GM12878 (cell line): ENCODE measurements around the gene BIVM. TPM values are rescaled to one million over a fixed set of nuclear protein-coding genes. Genes with fewer than 3 reads are reported as not detected.

Experiments
- BACH1 ChIP-seq: fragments of 450-650 bp; IDR thresholded peaks from 2 replicates; pipeline ENCODE4 v1.6.1; 2017; ENCODE audit warnings: mild to moderate bottlenecking, borderline replicate concordance
- CBX3 ChIP-seq: fragments of 200-600 bp; sonication (generic); IDR thresholded peaks from 2 replicates; pipeline ENCODE4 v1.6.1; 2016; ENCODE audit warnings: low read depth, borderline replicate concordance
- CHD4 ChIP-seq: fragments of 200-600 bp; sonication (generic); IDR thresholded peaks from 2 replicates; pipeline ENCODE4 v1.6.1; 2016; ENCODE audit warnings: mild to moderate bottlenecking
- ESRRA ChIP-seq: IDR thresholded peaks from 2 replicates; pipeline ENCODE4 v1.6.1; 2012; ENCODE audit warnings: mild to moderate bottlenecking, low read length, improper control_type of control experiment
- IKZF2 ChIP-seq, 2 experiments: fragments of 450-650 bp; IDR thresholded peaks; 2 replicates each; pipeline ENCODE4 v1.6.1; 2017; ENCODE audit warnings: mild to moderate bottlenecking in 2 of 2, moderate library complexity in 2 of 2
- KLF5 ChIP-seq: fragments of 450-650 bp; IDR thresholded peaks from 2 replicates; pipeline ENCODE4 v1.6.1; 2014; ENCODE audit warnings: mild to moderate bottlenecking; ENCODE audit not compliant: partially characterized antibody
- MEF2A ChIP-seq: IDR thresholded peaks from 2 replicates; pipeline ENCODE4 v1.6.1; 2011; ENCODE audit warnings: low read depth, mild to moderate bottlenecking, low read length, moderate library complexity; ENCODE audit not compliant: insufficient read depth
- MTA3 ChIP-seq: IDR thresholded peaks from 2 replicates; pipeline ENCODE4 v1.6.1; 2012; ENCODE audit warnings: low read length, inconsistent platforms, borderline replicate concordance
- NBN ChIP-seq: fragments of 450-650 bp; IDR thresholded peaks from 2 replicates; pipeline ENCODE4 v1.6.1; 2016
- NR2F1 ChIP-seq: fragments of 450-650 bp; conservative IDR thresholded peaks from 2 replicates; pipeline ENCODE4 v1.6.1; 2017; ENCODE audit warnings: mild to moderate bottlenecking
- RBBP5 ChIP-seq: fragments of 200-600 bp; sonication (generic); conservative IDR thresholded peaks from 2 replicates; pipeline ENCODE4 v1.6.1; 2016
- SMARCA5 ChIP-seq: fragments of 450-650 bp; IDR thresholded peaks from 2 replicates; pipeline ENCODE4 v1.6.1; 2017; ENCODE audit warnings: mild to moderate bottlenecking
- SREBF1 ChIP-seq: IDR thresholded peaks from 2 replicates; pipeline ENCODE4 v1.6.1; 2012; ENCODE audit warnings: mild to moderate bottlenecking, low read length
- TCF7 ChIP-seq: IDR thresholded peaks from 2 replicates; pipeline ENCODE4 v1.6.1; 2014; ENCODE audit warnings: antibody characterized with exemption, borderline replicate concordance
- ZBED1 ChIP-seq: IDR thresholded peaks from 2 replicates; pipeline ENCODE4 v1.6.1; 2016; ENCODE audit warnings: borderline replicate concordance
- ZNF207 ChIP-seq: fragments of 450-650 bp; IDR thresholded peaks from 2 replicates; pipeline ENCODE4 v1.6.1; 2014; ENCODE audit warnings: antibody characterized with exemption, mild to moderate bottlenecking, borderline replicate concordance
- polyA plus RNA-seq, 11 experiments: library from polyadenylated mRNA; depleted of rRNA in 4 of 11; unstranded in 6 of 11; stranded (reverse) in 5 of 11; fragments of >200 nt; fragmentation: Nextera tagmentation in 4 of 11; fragmentation: Illumina TruSeq in 1 of 11; extraction: Ambion mirVana in 4 of 11; extraction: Trizol in 1 of 11; gene quantifications; 1 replicate in 1 of 11; 2 replicates in 10 of 11; pipeline versions ENCODE4 v1.2.1 to v1.2.3, GENCODE V29; 2011 to 2016; ENCODE audit warnings: inconsistent platforms in 2 of 11, missing spikeins in 2 of 11, low read depth in 1 of 11
- total RNA-seq, 4 experiments: library from RNA; depleted of rRNA in 3 of 4; stranded (reverse); fragments of >200 nt in 3 of 4; fragmentation: Illumina TruSeq in 1 of 4; extraction: Trizol in 1 of 4; gene quantifications; 2 replicates each; pipeline versions ENCODE4 v1.2.1 to v1.2.3, GENCODE V29; 2013 to 2021
- TF ChIP-seq, protein P1 (sequence below): fragments of 450-650 bp; IDR thresholded peaks from 2 replicates; pipeline ENCODE4 v1.6.1; 2016; ENCODE audit warnings: mild to moderate bottlenecking
- TF ChIP-seq, protein P2 (sequence below): IDR thresholded peaks from 2 replicates; pipeline ENCODE4 v1.6.1; 2011; ENCODE audit warnings: low read depth, low read length, improper control_type of control experiment, borderline replicate concordance
- TF ChIP-seq, protein P3 (sequence below): IDR thresholded peaks from 2 replicates; pipeline ENCODE4 v1.6.1; 2012; ENCODE audit warnings: low read depth, low read length, improper control_type of control experiment
- TF ChIP-seq, protein P4 (sequence below): fragments of 450-650 bp; IDR thresholded peaks from 2 replicates; pipeline ENCODE4 v1.6.1; 2016; ENCODE audit warnings: mild to moderate bottlenecking, moderate library complexity, borderline replicate concordance
- TF ChIP-seq, protein P5 (sequence below): IDR thresholded peaks from 2 replicates; pipeline ENCODE4 v1.6.1; 2011; ENCODE audit warnings: borderline replicate concordance, low read depth, mild to moderate bottlenecking, moderate library complexity, mixed read lengths, low read length; ENCODE audit not compliant: insufficient read depth; ENCODE audit errors: extremely low read length

Gene BIVM
- total and polyA plus RNA-seq, 10 of the 15 experiments (the other 5 are each of a cell fraction or from before 2014, with no cell fraction given) = 3.4 to 20.1 (median 14.1) TPM

DNA sequence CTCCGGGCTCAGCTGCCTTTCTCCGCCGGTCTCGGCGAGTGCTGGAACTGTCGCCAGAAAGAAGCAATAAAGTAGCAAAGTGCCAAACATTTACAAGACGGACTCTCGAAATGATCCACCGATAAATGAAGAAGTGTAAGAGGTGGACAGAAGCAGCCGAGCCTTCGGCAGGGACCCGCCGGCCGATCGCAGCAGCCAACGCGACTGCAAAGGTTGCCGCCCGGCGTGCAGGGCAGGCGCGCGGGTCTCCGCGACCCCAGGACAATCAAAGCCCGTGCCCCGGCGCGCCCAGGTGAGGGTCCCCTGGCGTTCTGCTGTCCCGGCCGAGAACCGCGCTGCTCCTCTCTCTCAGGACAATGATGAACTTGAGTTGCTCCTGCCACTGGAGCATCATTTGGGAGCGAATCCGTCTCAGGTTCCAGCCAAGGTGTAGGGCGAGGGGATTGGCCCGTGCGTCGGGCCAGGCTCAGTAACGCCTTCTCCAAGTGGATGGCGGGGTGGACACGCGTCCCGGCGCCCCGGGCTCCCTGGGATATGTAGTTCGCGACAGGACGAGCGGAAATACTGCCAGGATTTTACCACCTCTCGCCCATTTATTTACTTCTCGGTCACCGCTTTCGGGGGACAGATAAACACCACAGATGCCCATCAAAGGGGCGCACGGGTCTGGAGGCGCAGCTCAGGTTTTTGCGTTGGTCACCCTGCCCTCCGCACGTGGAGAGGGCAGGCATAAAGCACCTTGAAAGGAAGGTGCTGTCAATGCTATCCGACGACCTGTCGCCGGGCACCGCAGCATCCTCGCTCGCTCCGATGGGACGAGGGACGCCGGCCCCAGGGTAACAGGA lies at the start of gene BIVM, which contains the start of gene POGLUT2 (continued):
- no peak for TF ChIP-seq BACH1
- TF ChIP-seq, protein P1, sequence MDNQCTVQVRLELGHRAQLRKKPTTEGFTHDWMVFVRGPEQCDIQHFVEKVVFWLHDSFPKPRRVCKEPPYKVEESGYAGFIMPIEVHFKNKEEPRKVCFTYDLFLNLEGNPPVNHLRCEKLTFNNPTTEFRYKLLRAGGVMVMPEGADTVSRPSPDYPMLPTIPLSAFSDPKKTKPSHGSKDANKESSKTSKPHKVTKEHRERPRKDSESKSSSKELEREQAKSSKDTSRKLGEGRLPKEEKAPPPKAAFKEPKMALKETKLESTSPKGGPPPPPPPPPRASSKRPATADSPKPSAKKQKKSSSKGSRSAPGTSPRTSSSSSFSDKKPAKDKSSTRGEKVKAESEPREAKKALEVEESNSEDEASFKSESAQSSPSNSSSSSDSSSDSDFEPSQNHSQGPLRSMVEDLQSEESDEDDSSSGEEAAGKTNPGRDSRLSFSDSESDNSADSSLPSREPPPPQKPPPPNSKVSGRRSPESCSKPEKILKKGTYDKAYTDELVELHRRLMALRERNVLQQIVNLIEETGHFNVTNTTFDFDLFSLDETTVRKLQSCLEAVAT = no peak
- TF ChIP-seq, protein P2, sequence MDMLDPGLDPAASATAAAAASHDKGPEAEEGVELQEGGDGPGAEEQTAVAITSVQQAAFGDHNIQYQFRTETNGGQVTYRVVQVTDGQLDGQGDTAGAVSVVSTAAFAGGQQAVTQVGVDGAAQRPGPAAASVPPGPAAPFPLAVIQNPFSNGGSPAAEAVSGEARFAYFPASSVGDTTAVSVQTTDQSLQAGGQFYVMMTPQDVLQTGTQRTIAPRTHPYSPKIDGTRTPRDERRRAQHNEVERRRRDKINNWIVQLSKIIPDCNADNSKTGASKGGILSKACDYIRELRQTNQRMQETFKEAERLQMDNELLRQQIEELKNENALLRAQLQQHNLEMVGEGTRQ = peak; percentile 54
- no peak for TF ChIP-seq ZBED1
- no peak for TF ChIP-seq NR2F1
- no peak for TF ChIP-seq MEF2A
- no peak for TF ChIP-seq RBBP5
- TF ChIP-seq SREBF1 = peak; percentile 68; the same call in 1 of the 2 replicates
- TF ChIP-seq CBX3 = no peak
- TF ChIP-seq CHD4 = no peak
- TF ChIP-seq, protein P3, sequence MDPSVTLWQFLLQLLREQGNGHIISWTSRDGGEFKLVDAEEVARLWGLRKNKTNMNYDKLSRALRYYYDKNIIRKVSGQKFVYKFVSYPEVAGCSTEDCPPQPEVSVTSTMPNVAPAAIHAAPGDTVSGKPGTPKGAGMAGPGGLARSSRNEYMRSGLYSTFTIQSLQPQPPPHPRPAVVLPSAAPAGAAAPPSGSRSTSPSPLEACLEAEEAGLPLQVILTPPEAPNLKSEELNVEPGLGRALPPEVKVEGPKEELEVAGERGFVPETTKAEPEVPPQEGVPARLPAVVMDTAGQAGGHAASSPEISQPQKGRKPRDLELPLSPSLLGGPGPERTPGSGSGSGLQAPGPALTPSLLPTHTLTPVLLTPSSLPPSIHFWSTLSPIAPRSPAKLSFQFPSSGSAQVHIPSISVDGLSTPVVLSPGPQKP = 0 out of 2 replicates have a peak, but pooled peaks have one; percentile 33
- TF ChIP-seq, protein P4, sequence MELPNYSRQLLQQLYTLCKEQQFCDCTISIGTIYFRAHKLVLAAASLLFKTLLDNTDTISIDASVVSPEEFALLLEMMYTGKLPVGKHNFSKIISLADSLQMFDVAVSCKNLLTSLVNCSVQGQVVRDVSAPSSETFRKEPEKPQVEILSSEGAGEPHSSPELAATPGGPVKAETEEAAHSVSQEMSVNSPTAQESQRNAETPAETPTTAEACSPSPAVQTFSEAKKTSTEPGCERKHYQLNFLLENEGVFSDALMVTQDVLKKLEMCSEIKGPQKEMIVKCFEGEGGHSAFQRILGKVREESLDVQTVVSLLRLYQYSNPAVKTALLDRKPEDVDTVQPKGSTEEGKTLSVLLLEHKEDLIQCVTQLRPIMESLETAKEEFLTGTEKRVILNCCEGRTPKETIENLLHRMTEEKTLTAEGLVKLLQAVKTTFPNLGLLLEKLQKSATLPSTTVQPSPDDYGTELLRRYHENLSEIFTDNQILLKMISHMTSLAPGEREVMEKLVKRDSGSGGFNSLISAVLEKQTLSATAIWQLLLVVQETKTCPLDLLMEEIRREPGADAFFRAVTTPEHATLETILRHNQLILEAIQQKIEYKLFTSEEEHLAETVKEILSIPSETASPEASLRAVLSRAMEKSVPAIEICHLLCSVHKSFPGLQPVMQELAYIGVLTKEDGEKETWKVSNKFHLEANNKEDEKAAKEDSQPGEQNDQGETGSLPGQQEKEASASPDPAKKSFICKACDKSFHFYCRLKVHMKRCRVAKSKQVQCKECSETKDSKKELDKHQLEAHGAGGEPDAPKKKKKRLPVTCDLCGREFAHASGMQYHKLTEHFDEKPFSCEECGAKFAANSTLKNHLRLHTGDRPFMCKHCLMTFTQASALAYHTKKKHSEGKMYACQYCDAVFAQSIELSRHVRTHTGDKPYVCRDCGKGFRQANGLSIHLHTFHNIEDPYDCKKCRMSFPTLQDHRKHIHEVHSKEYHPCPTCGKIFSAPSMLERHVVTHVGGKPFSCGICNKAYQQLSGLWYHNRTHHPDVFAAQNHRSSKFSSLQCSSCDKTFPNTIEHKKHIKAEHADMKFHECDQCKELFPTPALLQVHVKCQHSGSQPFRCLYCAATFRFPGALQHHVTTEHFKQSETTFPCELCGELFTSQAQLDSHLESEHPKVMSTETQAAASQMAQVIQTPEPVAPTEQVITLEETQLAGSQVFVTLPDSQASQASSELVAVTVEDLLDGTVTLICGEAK = peak; percentile 47; the same call in 1 of the 2 replicates
- TF ChIP-seq, protein P5, sequence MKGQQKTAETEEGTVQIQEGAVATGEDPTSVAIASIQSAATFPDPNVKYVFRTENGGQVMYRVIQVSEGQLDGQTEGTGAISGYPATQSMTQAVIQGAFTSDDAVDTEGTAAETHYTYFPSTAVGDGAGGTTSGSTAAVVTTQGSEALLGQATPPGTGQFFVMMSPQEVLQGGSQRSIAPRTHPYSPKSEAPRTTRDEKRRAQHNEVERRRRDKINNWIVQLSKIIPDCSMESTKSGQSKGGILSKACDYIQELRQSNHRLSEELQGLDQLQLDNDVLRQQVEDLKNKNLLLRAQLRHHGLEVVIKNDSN = peak; percentile 73
- TF ChIP-seq KLF5 = peak; percentile 31
- peak in 1 of 2 experiments; percentile 33; a peak in 3 of 4 replicates for TF ChIP-seq IKZF2 (IDR thresholded peaks at IDR 0.05)
- TF ChIP-seq TCF7 = no peak
- TF ChIP-seq ZNF207 = 0 out of 2 replicates have a peak, but pooled peaks have one; percentile 16
- TF ChIP-seq SMARCA5 = no peak
- 0 out of 2 replicates have a peak, but pooled peaks have one; percentile 26 for TF ChIP-seq NBN
- TF ChIP-seq MTA3 = no peak; the same call in 1 of the 2 replicates
- no peak for TF ChIP-seq ESRRA
